Stimulated activated CD4-positive, alpha-beta T cell treated with anti-CD3 and anti-CD28 coated beads, Interleukin-1b, Interleukin-23, amount 100 ng/mL, for 48 hours (primary cell): ENCODE measurements around the gene GPR39.

Experiments
- DNase-seq: peaks from one replicate; pipeline ENCODE4 v3.0.0-alpha.2; 2020

GPR39 gene

GRCh38 chr2:132448331-132448730 is 31.7 kb downstream of the GPR39 start:
- DNase-seq: no peak

- DNase-seq: no peak
These were observed 32.2 kb downstream of the GPR39 start for GRCh38 chr2:132448771-132449170.

- no peak for DNase-seq
These were observed 33.3 kb downstream of the GPR39 start for GRCh38 chr2:132449868-132450267.

GRCh38 chr2:132460781-132461180 is 44.2 kb downstream of the GPR39 start:
- no peak for DNase-seq

- no peak for DNase-seq
These were observed 45.6 kb downstream of the GPR39 start for GRCh38 chr2:132462236-132462635.

- DNase-seq: no peak
These were observed 47.1 kb downstream of the GPR39 start for GRCh38 chr2:132463719-132464118.

GRCh38 chr2:132465917-132466316 is 49.3 kb downstream of the GPR39 start:
- no peak for DNase-seq

GRCh38 chr2:132466428-132467028 is 49.9 kb downstream of the GPR39 start:
- no peak for DNase-seq

- no peak for DNase-seq
These were observed 52.4 kb downstream of the GPR39 start for GRCh38 chr2:132468821-132469675.

- no peak for DNase-seq
These were observed 54.1 kb downstream of the GPR39 start for GRCh38 chr2:132470746-132471145.

- DNase-seq: no peak
These were observed 56.7 kb downstream of the GPR39 start for GRCh38 chr2:132473174-132473883.

- no peak for DNase-seq
These were observed 59.0 kb downstream of the GPR39 start for GRCh38 chr2:132475615-132476014.

GRCh38 chr2:132477436-132477835 is 60.8 kb downstream of the GPR39 start:
- DNase-seq: no peak

GRCh38 chr2:132477962-132478361 is 61.4 kb downstream of the GPR39 start:
- DNase-seq: no peak

- no peak for DNase-seq
These were observed 62.0 kb downstream of the GPR39 start for GRCh38 chr2:132478461-132479105.

GRCh38 chr2:132479155-132479554 is 62.5 kb downstream of the GPR39 start:
- DNase-seq: no peak

GRCh38 chr2:132482821-132483220 is 66.2 kb downstream of the GPR39 start:
- no peak for DNase-seq

- DNase-seq: no peak
These were observed 67.5 kb downstream of the GPR39 start for GRCh38 chr2:132484144-132484543.

- DNase-seq: no peak
These were observed 71.9 kb downstream of the GPR39 start for GRCh38 chr2:132488491-132488890.

- DNase-seq: no peak
These were observed 72.5 kb downstream of the GPR39 start for GRCh38 chr2:132489150-132489549.

- no peak for DNase-seq
These were observed 79.3 kb downstream of the GPR39 start for GRCh38 chr2:132495881-132496280.

- DNase-seq: no peak
These were observed 80.0 kb downstream of the GPR39 start for GRCh38 chr2:132496555-132496954.

- DNase-seq: no peak
These were observed 81.0 kb downstream of the GPR39 start for GRCh38 chr2:132497591-132497990.
